Activated CD4-positive, alpha-beta T cell treated with anti-CD3 and anti-CD28 coated beads for 1 hour (primary cell): ENCODE data around the gene SLC35C1.

Experiments
- DNase-seq: peaks from one replicate; pipeline ENCODE4 v3.0.0-alpha.2; 2020

The SLC35C1 gene

GRCh38 chr11:45847911-45848316 lies 43.0 kb downstream of the SLC35C1 start:
- DNase-seq, result peak; percentile 10

- no peak for DNase-seq
These were observed 43.7 kb downstream of the SLC35C1 start for GRCh38 chr11:45848654-45849081.

GRCh38 chr11:45850446-45850845 lies 45.5 kb downstream of the SLC35C1 start:
- DNase-seq, result no peak

GRCh38 chr11:45851228-45851627 lies 46.3 kb downstream of the SLC35C1 start:
- DNase-seq, result no peak

- DNase-seq, result no peak
These were observed 47.2 kb downstream of the SLC35C1 start for GRCh38 chr11:45852018-45852711.

GRCh38 chr11:45852712-45853101 lies 47.8 kb downstream of the SLC35C1 start:
- DNase-seq, result no peak

- DNase-seq, result no peak
These were observed 48.6 kb downstream of the SLC35C1 start for GRCh38 chr11:45853332-45854219.

GRCh38 chr11:45855308-45855707 lies 50.4 kb downstream of the SLC35C1 start:
- no peak for DNase-seq

- DNase-seq, result no peak
These were observed 51.1 kb downstream of the SLC35C1 start for GRCh38 chr11:45856044-45856468.

GRCh38 chr11:45857961-45858474 lies 53.1 kb downstream of the SLC35C1 start:
- DNase-seq, result no peak

- no peak for DNase-seq
These were observed 53.9 kb downstream of the SLC35C1 start for GRCh38 chr11:45858751-45859398.

- DNase-seq, result no peak
These were observed 54.8 kb downstream of the SLC35C1 start for GRCh38 chr11:45859661-45860140.

- no peak for DNase-seq
These were observed 55.4 kb downstream of the SLC35C1 start for GRCh38 chr11:45860348-45860747.

- DNase-seq, result no peak
These were observed 56.0 kb downstream of the SLC35C1 start for GRCh38 chr11:45860764-45861510.
